Mucosa of rectum (tissue), 2 donors: ENCODE results near the gene NCF4.

ENCODE experiments used
- H3K27ac ChIP-seq, 2 donors: one replicate each; pipeline ENCODE4 v1.7.0; 2013; ENCODE audit warnings: inconsistent platforms in 2 of 2, low read depth in 2 of 2, low read length in 2 of 2
- H3K27me3 ChIP-seq, 2 donors: one replicate each; pipeline ENCODE4 v1.7.0; 2013; ENCODE audit warnings: low read length in 2 of 2; ENCODE audit not compliant: control insufficient read depth in 2 of 2, insufficient read depth in 2 of 2
- H3K36me3 ChIP-seq, 2 donors: one replicate each; pipeline ENCODE4 v1.7.0; 2013; ENCODE audit warnings: low read length in 2 of 2; ENCODE audit not compliant: control insufficient read depth in 2 of 2, insufficient read depth in 2 of 2
- H3K4me1 ChIP-seq, 2 donors: one replicate each; pipeline ENCODE4 v1.7.0; 2013; ENCODE audit warnings: low read length in 2 of 2, mild to moderate bottlenecking in 1 of 2; ENCODE audit not compliant: control insufficient read depth in 2 of 2, insufficient read depth in 2 of 2
- H3K4me3 ChIP-seq, 2 donors: one replicate each; pipeline ENCODE4 v1.7.0; 2013; ENCODE audit warnings: low read length in 2 of 2
- H3K9ac ChIP-seq, 2 donors: one replicate each; pipeline ENCODE4 v1.7.0; 2013; ENCODE audit warnings: low read length in 2 of 2, low read depth in 1 of 2, mild to moderate bottlenecking in 1 of 2
- H3K9me3 ChIP-seq, 2 donors: one replicate each; pipeline ENCODE4 v1.7.0; 2013; ENCODE audit warnings: low read length in 2 of 2; ENCODE audit not compliant: control insufficient read depth in 2 of 2
- donor health status: healthy.
- donor health status: Normal muscosa, but diverticular disease.

Gene NCF4

DNA sequence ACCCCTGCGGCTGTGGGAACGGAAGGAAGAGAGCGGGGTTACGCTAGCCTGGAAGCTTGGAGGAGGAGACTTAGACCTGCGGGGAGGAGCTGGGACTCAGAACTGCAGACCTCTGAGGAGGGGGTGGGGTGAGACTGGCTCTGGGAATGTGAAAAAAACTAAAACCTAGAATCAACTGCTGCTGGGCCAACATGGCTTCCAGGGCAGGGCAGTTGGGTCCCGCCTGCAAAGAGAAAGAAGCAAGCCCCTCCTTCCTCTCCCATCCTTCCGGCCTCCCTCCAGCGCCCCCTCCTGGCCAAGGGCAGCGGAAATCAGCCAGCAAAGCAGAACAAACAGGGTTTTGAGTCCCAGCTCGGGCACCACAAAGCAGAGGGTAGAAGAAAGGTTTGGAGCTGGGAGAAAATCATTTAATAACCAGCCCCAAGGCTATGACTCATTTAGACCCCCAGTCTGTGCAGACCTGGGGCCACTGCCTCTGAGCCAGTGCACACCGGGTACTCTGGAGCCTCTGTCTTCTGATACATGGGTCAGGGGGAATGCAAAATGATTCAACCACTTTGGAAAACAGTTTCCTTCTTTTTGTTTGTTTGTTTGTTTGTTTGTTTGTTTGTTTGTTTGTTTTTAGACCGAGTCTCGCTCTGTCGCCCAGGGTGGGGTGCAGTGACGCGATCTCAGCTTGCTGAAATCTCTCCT lies 7.3 kb upstream of the NCF4 start:
- Histone ChIP-seq H3K36me3 (no peaks in the 10 kb centered on the region), H3K27ac (no peak overlapping the region), H3K4me1 (peaks cover 0 to 3% of the 10 kb centered on the region in 2 donors), H3K9me3 (no peaks in the 10 kb centered on the region), H3K4me3 (peak overlapping the region in 1 of 2 donors; percentile 41), H3K9ac (no peak overlapping the region), H3K27me3 (peaks cover 3 to 7% of the 10 kb centered on the region in 2 donors)

DNA sequence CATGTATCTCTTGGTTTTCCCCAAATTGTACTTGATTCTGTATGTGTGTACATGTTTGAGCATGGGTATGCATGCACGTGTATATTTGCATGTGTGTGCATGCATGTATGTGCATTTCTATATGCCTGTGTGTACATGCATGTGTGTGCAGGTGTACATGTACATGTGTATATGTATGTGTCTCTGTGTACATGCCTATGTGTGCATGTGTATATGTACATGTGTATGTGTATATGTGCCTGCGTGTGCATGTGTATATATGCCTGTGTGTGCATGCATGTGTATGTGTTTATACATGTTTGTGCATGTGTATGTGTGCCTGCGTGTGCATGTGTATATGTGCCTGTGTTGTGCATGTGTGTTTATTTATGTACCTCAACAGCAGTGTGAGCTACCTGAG lies 5.3 kb upstream of the NCF4 start:
- H3K27ac ChIP-seq: no peak overlapping the region
- no peak overlapping the region for H3K9ac ChIP-seq
- H3K27me3 ChIP-seq: peaks cover 3 to 4% of the 10 kb centered on the region in 2 donors
- H3K9me3 ChIP-seq: no peaks in the 10 kb centered on the region
- peaks cover 0 to 12% of the 10 kb centered on the region in 2 donors for H3K4me1 ChIP-seq
- H3K4me3 ChIP-seq: no peak overlapping the region
- no peaks in the 10 kb centered on the region for H3K36me3 ChIP-seq

DNA sequence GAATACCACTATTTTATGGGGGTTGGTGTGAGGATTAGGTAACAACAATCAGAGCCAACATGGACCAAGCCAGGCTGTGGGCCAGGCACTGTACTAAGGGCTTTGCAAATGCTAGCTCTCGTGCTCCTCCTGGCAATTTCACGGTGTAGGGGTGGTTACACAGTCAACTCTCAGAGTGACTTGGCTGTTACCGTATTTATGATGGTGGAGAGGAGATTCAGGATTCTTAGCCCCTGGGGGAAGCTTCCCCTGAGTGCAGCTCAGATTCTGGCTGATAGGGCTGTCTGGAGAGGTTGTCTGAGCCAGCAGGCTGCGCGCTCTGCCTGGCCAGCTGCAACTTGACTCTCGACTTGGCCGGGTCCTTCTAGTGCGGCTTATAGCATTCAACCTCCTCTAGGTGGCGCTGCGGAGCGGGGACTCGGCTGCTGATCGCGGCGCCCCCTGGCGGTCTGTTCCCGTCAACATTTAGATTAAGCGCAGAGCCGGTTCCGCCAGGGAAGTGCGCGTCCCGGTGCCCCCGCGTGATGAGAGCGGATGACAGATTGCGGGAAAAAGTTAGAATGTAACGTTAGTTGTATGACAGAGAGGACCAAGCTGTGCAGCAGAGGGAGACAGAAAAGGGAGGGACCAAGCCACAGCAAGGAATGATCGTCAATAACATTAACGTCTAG lies 4.5 kb upstream of the NCF4 start:
- Histone ChIP-seq H3K4me1 (peaks cover 0 to 13% of the 10 kb centered on the region in 2 donors), H3K36me3 (no peaks in the 10 kb centered on the region), H3K27ac (no peak overlapping the region), H3K9me3 (no peaks in the 10 kb centered on the region), H3K27me3 (peaks cover 0 to 3% of the 10 kb centered on the region in 2 donors), H3K9ac (no peak overlapping the region), H3K4me3 (peak overlapping the region in 1 of 2 donors; percentile 56)

DNA sequence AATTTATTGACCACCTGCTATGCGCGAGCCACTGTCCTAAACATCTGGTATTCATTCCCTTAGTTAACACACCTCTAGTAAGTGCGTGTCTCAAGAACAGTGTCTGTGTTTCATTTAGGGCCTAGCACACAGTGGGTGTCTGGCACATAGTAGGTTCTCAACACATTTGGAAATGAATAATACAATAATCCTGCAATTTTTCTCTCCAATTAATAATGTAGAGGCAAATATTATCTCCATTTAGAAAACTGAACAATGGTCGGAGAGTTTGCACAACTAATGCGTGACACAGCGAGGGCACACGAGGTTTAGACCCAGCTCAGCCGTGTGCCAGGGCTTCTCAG lies 4.0 kb upstream of the NCF4 start:
- Histone ChIP-seq H3K9ac (no peak overlapping the region), H3K27me3 (peaks cover 0 to 3% of the 10 kb centered on the region in 2 donors), H3K27ac (no peak overlapping the region), H3K4me3 (peak overlapping the region in 1 of 2 donors; percentile 56), H3K9me3 (no peaks in the 10 kb centered on the region), H3K36me3 (no peaks in the 10 kb centered on the region), H3K4me1 (peaks cover 0 to 14% of the 10 kb centered on the region in 2 donors)

DNA sequence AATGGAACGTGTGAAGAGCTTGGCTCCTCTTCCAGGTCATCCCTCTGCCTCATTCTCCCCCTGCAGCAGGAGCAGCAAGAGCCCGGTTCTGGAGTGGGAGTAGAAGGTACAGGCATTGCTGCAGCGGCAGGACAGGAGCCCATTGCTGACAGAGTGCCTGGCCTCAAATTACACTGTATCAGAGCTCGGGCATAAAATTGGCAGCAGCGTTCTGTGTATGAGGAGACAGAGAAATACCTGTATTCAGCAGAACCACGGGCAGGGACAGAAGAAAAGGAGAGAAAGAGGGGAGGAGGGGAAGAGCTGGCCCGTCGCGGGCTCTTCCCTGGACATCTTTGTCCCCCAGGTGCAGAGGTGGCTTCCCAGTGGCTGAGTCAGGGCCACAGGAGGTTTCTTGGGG lies 2.6 kb upstream of the NCF4 start:
- H3K4me1 ChIP-seq: peaks cover 2 to 23% of the 10 kb centered on the region in 2 donors
- no peak overlapping the region for H3K4me3 ChIP-seq
- H3K27ac ChIP-seq: no peak overlapping the region
- H3K36me3 ChIP-seq: no peaks in the 10 kb centered on the region
- peaks cover 0 to 5% of the 10 kb centered on the region in 2 donors for H3K27me3 ChIP-seq
- H3K9me3 ChIP-seq: no peaks in the 10 kb centered on the region
- no peak overlapping the region for H3K9ac ChIP-seq

DNA sequence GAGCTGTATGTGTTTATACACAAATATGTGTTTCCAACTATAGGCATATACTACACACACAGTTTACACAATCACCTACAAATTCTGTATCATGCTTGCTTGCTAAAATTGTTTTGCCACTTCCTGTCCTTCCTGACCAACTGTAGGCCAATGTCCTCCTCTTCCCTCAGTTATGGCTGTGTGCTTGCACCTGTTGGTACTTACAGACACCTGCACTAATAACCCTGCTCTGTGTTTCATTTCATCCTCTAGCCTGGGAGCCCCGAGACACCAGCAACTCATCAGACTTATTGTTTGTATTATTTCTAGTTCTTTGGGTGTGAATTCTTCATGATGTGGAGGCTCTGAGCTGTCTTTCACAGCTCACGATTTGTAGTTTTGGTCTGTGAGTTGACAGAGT lies 1.8 kb upstream of the NCF4 start:
- no peak overlapping the region for H3K27ac ChIP-seq
- no peak overlapping the region for H3K9ac ChIP-seq
- H3K27me3 ChIP-seq: peaks cover 0 to 5% of the 10 kb centered on the region in 2 donors
- no peaks in the 10 kb centered on the region for H3K9me3 ChIP-seq
- no peak overlapping the region for H3K4me3 ChIP-seq
- peaks cover 4 to 24% of the 10 kb centered on the region in 2 donors for H3K4me1 ChIP-seq
- H3K36me3 ChIP-seq: no peaks in the 10 kb centered on the region

DNA sequence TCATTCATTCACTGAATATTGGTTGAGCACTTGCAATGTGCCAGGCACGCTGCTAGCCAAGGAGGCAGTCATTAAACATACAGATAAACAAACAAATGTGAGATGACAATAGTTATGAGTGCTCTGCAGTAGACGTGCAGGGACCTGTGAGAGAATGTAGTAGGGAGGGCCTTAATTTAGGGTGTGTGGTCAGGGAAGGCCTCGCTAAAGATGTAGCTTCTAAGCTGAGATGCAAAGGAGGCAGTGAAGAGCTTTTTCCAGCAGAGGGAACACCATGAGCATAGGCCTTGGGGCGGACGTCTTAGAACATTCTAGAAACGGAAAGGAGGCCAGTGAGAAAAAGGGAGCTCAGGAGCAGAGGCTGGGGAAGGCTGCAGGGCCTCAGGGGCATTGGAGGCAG lies 789 bp upstream of the NCF4 start:
- peaks cover 4 to 26% of the 10 kb centered on the region in 2 donors for H3K4me1 ChIP-seq
- H3K4me3 ChIP-seq: no peak overlapping the region
- H3K9me3 ChIP-seq: no peaks in the 10 kb centered on the region
- H3K36me3 ChIP-seq: no peaks in the 10 kb centered on the region
- no peak overlapping the region for H3K9ac ChIP-seq
- H3K27ac ChIP-seq: peak overlapping the region; percentile 6 to 85
- H3K27me3 ChIP-seq: peaks cover 0 to 5% of the 10 kb centered on the region in 2 donors

DNA sequence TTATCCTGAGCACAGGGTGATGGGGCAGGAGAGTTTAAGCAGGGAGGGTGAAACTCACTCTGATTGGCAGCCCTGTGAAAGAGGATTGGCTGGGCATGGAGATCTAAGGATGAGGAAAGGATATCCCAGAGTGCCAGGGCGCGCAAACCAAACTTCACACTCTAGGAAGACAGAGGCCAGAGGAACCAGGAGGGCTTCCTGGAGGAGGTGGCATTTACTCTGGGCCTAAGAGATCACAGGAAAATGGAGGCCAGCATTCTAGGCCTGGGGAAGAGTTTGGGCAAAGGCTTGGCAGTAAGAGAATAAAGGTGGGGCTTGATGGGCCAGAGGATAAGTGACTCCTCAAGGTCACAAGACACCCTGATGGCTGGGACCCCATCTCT lies 377 bp upstream of the NCF4 start:
- peaks cover 4 to 26% of the 10 kb centered on the region in 2 donors for H3K4me1 ChIP-seq
- H3K27me3 ChIP-seq: peaks cover 0 to 5% of the 10 kb centered on the region in 2 donors
- H3K4me3 ChIP-seq: peak overlapping the region in 1 of 2 donors; percentile 13
- H3K9ac ChIP-seq: peak overlapping the region in 1 of 2 donors; percentile 14
- peak overlapping the region; percentile 6 to 85 for H3K27ac ChIP-seq
- no peaks in the 10 kb centered on the region for H3K9me3 ChIP-seq
- H3K36me3 ChIP-seq: no peaks in the 10 kb centered on the region

DNA sequence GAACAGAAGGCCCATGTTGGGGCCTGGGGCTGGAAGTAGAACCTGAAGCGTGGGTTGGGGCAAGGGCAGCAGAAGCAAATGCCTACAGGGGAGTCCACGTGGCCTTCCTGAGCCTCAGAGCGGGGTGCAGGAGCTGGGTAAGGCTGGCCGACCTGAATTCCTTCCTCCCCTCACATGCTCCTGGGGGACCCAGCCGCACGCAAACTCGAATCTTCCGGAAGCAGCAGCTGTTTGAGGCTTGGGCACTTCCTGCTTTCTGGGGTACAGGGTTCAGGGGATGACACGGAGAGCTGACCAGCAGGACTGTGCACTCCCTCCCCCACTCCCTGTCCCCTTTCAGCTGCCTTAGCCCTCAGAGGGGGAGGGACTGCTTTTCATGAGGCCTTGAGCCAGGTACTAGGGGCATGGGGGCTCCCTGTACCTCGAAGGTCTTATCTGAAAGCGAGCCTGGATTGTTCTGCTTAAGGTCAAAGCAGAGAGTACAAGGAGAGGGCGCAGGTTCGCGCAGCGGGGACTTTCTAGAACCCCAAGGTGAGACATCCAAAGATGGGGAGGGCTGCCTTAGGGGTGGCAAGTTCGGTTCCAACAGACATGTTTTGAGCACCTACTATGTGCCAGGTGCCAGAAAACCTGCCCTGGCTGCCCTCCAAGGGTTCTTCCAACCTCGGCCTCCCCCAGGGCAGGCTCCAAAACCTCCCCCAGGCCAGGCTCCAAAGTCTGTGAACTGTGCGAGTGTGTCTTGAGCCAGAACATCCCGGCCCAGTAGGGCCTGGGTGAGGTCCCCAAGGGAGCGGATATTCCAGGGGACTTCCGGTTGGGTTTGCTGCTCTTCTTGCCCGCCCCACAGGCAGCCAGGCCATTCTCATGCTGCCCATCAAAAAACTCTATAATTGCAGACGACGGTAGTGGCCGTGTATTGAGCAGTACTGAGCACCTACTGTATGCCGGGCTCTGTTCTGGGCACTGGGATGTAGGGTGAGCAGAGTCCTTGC lies 1.7 kb downstream of the NCF4 start:
- peak overlapping the region in 1 of 2 donors; percentile 69 for H3K4me3 ChIP-seq
- peak overlapping the region in 1 of 2 donors; percentile 47 for H3K9ac ChIP-seq
- peaks cover 0 to 2% of the 10 kb centered on the region in 2 donors for H3K27me3 ChIP-seq
- peaks cover 0 to 2% of the 10 kb centered on the region in 2 donors for H3K36me3 ChIP-seq
- H3K4me1 ChIP-seq: peaks cover 4 to 23% of the 10 kb centered on the region in 2 donors
- no peaks in the 10 kb centered on the region for H3K9me3 ChIP-seq
- peak overlapping the region; percentile 67 to 85 for H3K27ac ChIP-seq
